AG04450 (cell line): Measurements from ENCODE around the gene PPM1H. TPM values are rescaled to one million over a fixed set of nuclear protein-coding genes. Genes with fewer than 3 reads are reported as not detected.

Source experiments
- CTCF ChIA-PET: fragments of 300-600, 350-600 bp; formaldehyde crosslinking; extraction: SDS; loops from one replicate; lab custom pipeline; 2022; ENCODE audit warnings: antibody characterized with exemption, inconsistent platforms; lab: Charles Lee
- POLR2A ChIA-PET: fragments of 350-600 bp; formaldehyde crosslinking; extraction: SDS; loops from one replicate; lab custom pipeline; 2021; ENCODE audit warnings: antibody characterized with exemption, inconsistent platforms; lab: Yijun Ruan, JAX
- DNase-seq: peaks from one replicate; pipeline ENCODE4 v3.0.0-alpha.2; 2011; ENCODE audit warnings: low read depth, low spot score
- H3K27ac ChIP-seq: one replicate; pipeline ENCODE4 v1.5.1; 2012; ENCODE audit warnings: low read depth, low read length, control low read depth
- H3K27me3 ChIP-seq: one replicate; pipeline ENCODE4 v1.6.0; 2012; ENCODE audit warnings: low read length; ENCODE audit not compliant: control insufficient read depth, insufficient read depth
- H3K4me3 ChIP-seq: 2 replicates; pipeline ENCODE4 v1.5.1; 2011; ENCODE audit warnings: mild to moderate bottlenecking, low read depth, low read length, control low read depth
- H3K9me3 ChIP-seq: 2 replicates; pipeline ENCODE4 v1.5.1; 2012; ENCODE audit warnings: low read length; ENCODE audit not compliant: control insufficient read depth, insufficient read depth
- CTCF ChIP-seq: IDR thresholded peaks from 2 replicates; pipeline ENCODE4 v1.5.1; 2011; ENCODE audit warnings: low read depth, low read length, control low read depth, inconsistent platforms
- polyA plus RNA-seq: library from polyadenylated mRNA; depleted of rRNA; stranded (reverse); fragments of >200 nt; gene quantifications from 2 replicates; pipeline ENCODE4 v1.2.3, GENCODE V29; 2011

The PPM1H gene
- polyA plus RNA-seq, 1 experiment = 0.12 TPM

- no peak overlapping the region for H3K27ac ChIP-seq
- no peaks in the 10 kb centered on the region for H3K9me3 ChIP-seq
- no peaks in the 10 kb centered on the region for H3K27me3 ChIP-seq
- DNase-seq = no peak
- ChIA-PET CTCF (interaction anchor here (0.7 kb wide), 1 partner anchor 20 kb away, joined by 6 read pairs; no protein-coding TSS in a partner anchor), POLR2A (no interaction called here)
- H3K4me3 ChIP-seq = no peak overlapping the region
- no peak for TF ChIP-seq CTCF
Measured at GRCh38 chr12:62744551-62744950, 190.4 kb downstream of the PPM1H start.

GRCh38 chr12:62739266-62740015 is 195.5 kb downstream of the PPM1H start:
- Histone ChIP-seq H3K27ac (no peak overlapping the region), H3K9me3 (no peaks in the 10 kb centered on the region), H3K27me3 (no peaks in the 10 kb centered on the region), H3K4me3 (no peak overlapping the region)
- DNase-seq = no peak
- no peak for TF ChIP-seq CTCF
- ChIA-PET POLR2A (interaction anchor here (0.9 to 1.0 kb wide), 2 partner anchors 8 to 45 kb away, joined by 3 to 4 read pairs; no protein-coding TSS in a partner anchor), CTCF (no interaction called here)

GRCh38 chr12:62738616-62739015 is 196.3 kb downstream of the PPM1H start:
- H3K9me3 ChIP-seq = no peaks in the 10 kb centered on the region
- TF ChIP-seq CTCF = no peak
- no peak for DNase-seq
- H3K27me3 ChIP-seq = no peaks in the 10 kb centered on the region
- POLR2A ChIA-PET = interaction anchor here (1.0 kb wide), 1 partner anchor 46 kb away, joined by 3 read pairs; no protein-coding TSS in a partner anchor
- CTCF ChIA-PET = no interaction called here
- no peak overlapping the region for H3K4me3 ChIP-seq
- no peak overlapping the region for H3K27ac ChIP-seq

GRCh38 chr12:62738105-62738504 is 196.8 kb downstream of the PPM1H start:
- CTCF ChIA-PET = interaction anchor here (0.7 kb wide), 1 partner anchor 64 kb away, joined by 3 read pairs; no protein-coding TSS in a partner anchor
- no peaks in the 10 kb centered on the region for H3K27me3 ChIP-seq

More at GRCh38 chr12:62738105-62738504, 196.8 kb downstream of the PPM1H start:
- TF ChIP-seq CTCF = no peak
- POLR2A ChIA-PET = no interaction called here
- no peak overlapping the region for H3K27ac ChIP-seq
- no peak for DNase-seq
- H3K4me3 ChIP-seq = no peak overlapping the region
- no peaks in the 10 kb centered on the region for H3K9me3 ChIP-seq
